ENCODE measurements around the gene ZC3H12D.
A peak's percentile ranks its signal among the peaks of the same experiment; 100 is the strongest.
"Not testable (repeated sequence)": the region's sequence is repeated elsewhere in the genome, so short reads cannot be mapped to it uniquely, and the experiment has no call there.

ZC3H12D gene

DNA sequence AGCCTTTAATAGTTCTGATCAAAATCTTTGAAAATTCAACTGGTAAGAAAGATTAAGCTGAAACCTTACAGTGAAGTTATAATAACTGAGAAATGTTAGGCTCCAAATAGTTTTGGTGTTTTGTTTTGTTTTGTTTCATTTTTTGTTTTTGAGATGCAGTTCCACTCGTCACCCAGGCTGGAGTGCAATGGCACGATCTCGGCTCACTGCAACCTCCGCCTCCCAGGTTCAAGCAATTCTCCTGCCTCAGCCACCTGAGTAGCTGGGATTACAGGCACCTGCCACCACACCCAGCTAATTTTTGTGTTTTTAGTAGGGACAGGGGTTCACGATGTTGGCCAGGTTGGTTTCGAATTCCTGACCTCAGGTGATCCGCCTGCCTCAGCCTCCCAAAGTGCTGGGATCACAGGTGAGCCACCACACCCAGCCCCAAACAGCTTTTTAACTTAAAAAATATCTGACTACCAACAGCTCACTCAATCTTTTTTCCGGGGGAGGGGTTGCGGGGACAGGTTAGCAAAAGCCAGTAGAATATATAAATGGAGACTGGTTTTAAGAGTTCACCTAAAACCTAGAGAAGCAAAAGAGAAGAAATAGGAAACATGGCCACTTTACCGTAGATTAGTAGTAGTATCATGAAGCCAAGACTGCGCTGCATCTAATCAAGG lies 10.7 kb upstream of the ZC3H12D start:
- H3K9me3 Mint-ChIP-seq; H3K27me3 Mint-ChIP-seq; ATAC-seq (replicated peaks); DNase-seq: not testable (repeated sequence)
- Mint-ChIP-seq H3K4me3 (peak overlapping the region in 1 of 2 donors; percentile 55), H3K4me1 (peaks cover 41 to 65% of the 10 kb centered on the region in 2 donors), H3K36me3 (peaks cover 8 to 20% of the 10 kb centered on the region in 2 donors), H3K27ac (peak overlapping the region; percentile 85)

DNA sequence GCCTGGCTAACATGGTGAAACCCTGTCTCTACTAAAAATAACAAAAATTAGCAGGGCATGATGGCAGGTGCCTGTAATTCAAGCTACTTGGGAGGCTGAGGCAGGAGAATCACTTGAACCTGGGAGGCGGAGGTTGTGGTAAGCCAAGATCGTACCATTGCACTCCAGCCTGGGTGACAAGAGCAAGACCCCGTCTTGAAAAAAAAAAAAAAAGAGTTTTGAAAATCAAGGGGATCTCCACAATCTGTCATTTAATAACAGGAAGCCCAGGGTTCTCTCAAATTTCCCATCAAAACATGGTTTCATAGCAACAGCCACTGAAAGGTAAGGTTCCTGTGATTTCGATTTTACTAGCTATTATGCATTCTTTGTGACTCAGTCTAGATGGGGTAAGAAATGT lies 10.0 kb upstream of the ZC3H12D start:
- DNase-seq = not testable (repeated sequence)

DNA sequence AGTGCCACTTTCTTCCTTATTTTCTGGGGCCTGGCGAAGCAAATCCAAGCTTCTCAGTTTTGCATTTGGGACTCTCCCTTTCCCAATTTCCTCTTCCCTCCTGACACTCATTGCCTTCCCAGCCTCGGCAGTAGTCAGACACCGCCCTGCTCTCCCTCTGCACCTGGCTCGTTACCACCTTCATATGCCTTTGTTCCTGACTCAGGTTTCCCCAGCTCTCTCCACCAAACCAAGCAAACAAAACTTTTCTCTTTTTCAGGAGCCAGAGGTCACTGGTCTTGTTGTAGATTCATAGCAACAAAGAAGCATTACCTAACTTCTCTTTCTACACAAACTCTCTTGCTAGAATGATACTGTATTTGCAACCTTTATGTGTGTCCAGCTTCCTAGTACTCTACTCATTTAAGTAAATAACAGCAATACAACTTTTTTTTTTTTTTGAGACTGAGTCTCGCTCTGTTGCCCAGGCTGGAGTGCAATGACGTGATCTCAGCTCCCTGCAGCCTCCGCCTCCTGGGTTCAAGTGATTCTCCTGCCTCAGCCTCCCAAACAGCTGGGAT lies 9.0 kb upstream of the ZC3H12D start:
- Mint-ChIP-seq H3K27me3 (no peaks in the 10 kb centered on the region), H3K9me3 (no peaks in the 10 kb centered on the region), H3K36me3 (peaks cover 6 to 17% of the 10 kb centered on the region in 2 donors), H3K4me1 (peaks cover 48 to 73% of the 10 kb centered on the region in 2 donors), H3K27ac (peak overlapping the region; percentile 85), H3K4me3 (no peak overlapping the region)
- ATAC-seq (replicated peaks) = peak in 1 of 2 donors; percentile 19
- DNase-seq = no peak

More for the DNA sequence above, 10.0 kb upstream of the ZC3H12D start:
- H3K27me3 Mint-ChIP-seq, H3K9me3 Mint-ChIP-seq: not testable (repeated sequence)
- peaks cover 6 to 18% of the 10 kb centered on the region in 2 donors for H3K36me3 Mint-ChIP-seq
- H3K27ac Mint-ChIP-seq = peak overlapping the region; percentile 85
- H3K4me3 Mint-ChIP-seq = peak overlapping the region; percentile 51 to 55
- ATAC-seq (replicated peaks) = peak; percentile 92
- H3K4me1 Mint-ChIP-seq = peaks cover 44 to 65% of the 10 kb centered on the region in 2 donors

DNA sequence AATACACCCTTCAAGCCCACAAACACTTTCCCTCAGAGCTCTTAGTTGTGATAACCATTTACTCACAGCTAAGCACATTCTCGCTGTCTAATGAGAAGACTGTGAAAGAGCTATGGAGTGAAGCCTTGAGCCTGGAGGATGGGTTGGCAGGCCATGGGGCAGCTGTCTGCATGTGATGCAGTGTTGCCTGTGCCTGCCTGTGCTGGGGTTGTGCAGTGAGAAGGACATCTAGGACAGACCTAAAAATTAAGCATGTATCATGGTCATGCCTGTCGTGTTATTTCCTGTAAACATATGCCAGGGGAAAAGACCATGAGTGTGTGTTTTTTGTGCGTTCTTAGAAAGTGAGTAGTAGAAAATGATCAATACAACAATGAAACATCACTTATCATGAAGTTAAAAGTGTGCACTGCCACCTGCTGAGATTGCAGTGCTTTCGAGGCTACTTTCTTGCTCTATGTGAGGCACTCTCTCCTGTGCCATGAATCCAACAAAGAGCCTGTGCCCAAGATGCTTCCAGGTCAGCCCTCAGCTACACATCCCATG lies 8.1 kb upstream of the ZC3H12D start:
- Mint-ChIP-seq H3K4me1 (peaks cover 52 to 83% of the 10 kb centered on the region in 2 donors), H3K27me3 (no peaks in the 10 kb centered on the region), H3K36me3 (peaks cover 6 to 15% of the 10 kb centered on the region in 2 donors), H3K27ac (peak overlapping the region; percentile 47), H3K4me3 (no peak overlapping the region), H3K9me3 (no peaks in the 10 kb centered on the region)
- no peak for DNase-seq
- ATAC-seq (replicated peaks) = no peak

DNA sequence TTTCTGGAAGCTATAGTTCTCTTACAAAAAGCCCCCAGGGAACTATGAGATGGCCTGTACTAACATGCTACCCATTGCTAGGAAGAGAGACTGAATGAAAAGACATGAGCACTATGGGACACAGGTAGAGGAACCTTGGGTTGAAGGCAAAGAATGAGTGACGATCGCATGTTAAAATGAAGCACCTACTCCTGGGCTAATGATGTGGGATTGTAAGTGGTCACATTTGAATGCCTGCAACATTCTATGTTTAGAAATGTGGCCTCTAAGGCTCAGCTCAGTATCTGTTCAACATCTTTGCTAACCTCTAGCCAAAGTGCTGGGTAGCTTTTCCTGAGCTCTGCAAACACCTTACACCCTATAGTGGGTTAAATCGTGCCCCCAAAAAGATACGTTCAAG lies 5.2 kb upstream of the ZC3H12D start:
- Mint-ChIP-seq H3K36me3 (peaks cover 2 to 6% of the 10 kb centered on the region in 2 donors), H3K4me3 (no peak overlapping the region), H3K27ac (no peak overlapping the region), H3K9me3 (no peaks in the 10 kb centered on the region), H3K4me1 (peaks cover 51 to 77% of the 10 kb centered on the region in 2 donors), H3K27me3 (no peaks in the 10 kb centered on the region)
- no peak for ATAC-seq (replicated peaks)
- no peak for DNase-seq

DNA sequence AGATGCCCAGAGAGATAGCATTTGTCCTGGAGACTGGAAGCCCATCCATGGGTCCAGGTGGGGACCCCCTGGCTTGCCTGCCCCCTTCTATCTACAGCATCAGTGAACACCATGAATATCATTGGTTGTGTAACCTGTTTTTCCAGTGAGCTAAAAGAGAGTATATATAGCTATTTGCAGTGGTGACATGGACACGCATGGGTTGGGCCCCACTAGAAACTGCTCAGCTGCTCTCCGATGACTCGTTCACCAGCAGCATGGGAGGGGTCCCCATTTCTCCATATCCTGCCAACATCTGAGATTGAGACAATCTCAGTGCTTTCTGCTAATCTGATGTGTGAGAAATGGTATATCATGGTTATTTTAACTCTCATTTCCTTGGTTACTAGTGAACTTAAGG lies 4.0 kb upstream of the ZC3H12D start:
- peak overlapping the region in 1 of 2 donors; percentile 47 for H3K4me3 Mint-ChIP-seq
- DNase-seq = no peak
- H3K27me3 Mint-ChIP-seq = no peaks in the 10 kb centered on the region
- H3K4me1 Mint-ChIP-seq = peaks cover 45 to 75% of the 10 kb centered on the region in 2 donors
- peak in 1 of 2 donors; percentile 39 for ATAC-seq (replicated peaks)
- peak overlapping the region; percentile 87 for H3K27ac Mint-ChIP-seq
- H3K9me3 Mint-ChIP-seq = no peaks in the 10 kb centered on the region
- peaks cover 3 to 7% of the 10 kb centered on the region in 2 donors for H3K36me3 Mint-ChIP-seq

DNA sequence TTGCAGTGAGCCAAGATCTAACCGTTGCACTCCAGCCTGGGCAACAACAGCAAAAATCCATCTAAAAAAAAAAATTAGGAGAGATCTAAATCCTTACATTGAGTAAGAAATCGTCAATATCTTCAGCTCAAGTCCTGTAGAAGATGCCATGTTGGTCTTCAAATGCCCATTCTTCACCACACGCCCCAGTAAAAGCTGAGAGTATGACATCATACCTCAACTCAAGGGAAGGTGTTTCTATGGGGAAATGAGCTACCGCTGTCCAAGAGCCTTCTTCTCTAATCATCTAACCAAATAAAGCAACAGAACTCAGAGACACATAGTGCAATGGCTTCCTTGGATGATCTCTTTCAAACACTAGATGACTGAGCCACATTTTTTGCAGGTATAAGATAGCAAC lies 2.5 kb upstream of the ZC3H12D start:
- H3K27ac Mint-ChIP-seq = peak overlapping the region; percentile 56
- no peak overlapping the region for H3K4me3 Mint-ChIP-seq
- H3K36me3 Mint-ChIP-seq = peaks cover 3 to 4% of the 10 kb centered on the region in 2 donors
- ATAC-seq (replicated peaks) = no peak
- H3K9me3 Mint-ChIP-seq = no peaks in the 10 kb centered on the region
- no peaks in the 10 kb centered on the region for H3K27me3 Mint-ChIP-seq
- peaks cover 48 to 77% of the 10 kb centered on the region in 2 donors for H3K4me1 Mint-ChIP-seq
- no peak for DNase-seq

DNA sequence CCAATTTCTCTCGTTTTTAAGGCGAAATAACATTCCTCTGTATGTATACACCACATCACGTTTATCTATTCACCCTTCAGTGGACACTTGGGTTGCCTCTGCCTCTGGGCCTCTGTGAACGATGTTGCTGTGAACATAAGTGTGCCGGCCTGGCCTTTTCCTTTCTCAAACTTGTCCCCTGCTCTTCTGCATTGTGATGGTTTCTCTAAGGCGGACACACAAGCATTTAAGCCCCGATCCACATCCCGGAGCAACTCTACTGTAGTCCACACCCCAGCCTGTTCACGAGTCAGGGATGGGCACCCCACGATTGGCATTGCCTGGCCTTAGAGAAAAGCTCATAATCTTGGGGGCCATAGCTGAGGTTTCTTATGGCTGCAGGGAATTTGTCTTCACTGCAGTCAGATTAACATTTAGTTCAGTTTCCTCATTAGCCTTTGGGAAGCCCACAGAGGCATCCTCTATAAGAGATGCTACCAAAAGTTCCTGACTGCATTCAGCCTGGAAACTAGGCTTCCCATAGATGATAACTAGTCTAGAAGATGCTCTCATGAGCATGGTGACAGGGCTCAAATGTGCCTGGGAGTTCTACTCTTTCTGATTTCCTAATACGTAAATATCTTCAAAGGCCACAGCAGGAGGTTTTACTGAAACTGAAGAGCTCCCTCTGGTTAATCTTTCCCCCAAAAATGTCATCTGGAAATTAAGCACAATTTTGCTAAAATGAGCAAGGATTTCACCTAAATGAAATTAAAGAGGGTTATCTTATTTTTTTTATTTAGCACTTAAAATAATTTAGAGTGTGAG lies 762 bp downstream of the ZC3H12D start:
- peaks cover 58 to 91% of the 10 kb centered on the region in 2 donors for H3K4me1 Mint-ChIP-seq
- H3K36me3 Mint-ChIP-seq = peaks cover 14 to 16% of the 10 kb centered on the region in 2 donors
- H3K27ac Mint-ChIP-seq = peak overlapping the region; percentile 98
- no peaks in the 10 kb centered on the region for H3K27me3 Mint-ChIP-seq
- ATAC-seq (replicated peaks) (no peak), DNase-seq (no peak)
- H3K9me3 Mint-ChIP-seq = peaks cover 0 to 3% of the 10 kb centered on the region in 2 donors
- H3K4me3 Mint-ChIP-seq = peak overlapping the region; percentile 91

DNA sequence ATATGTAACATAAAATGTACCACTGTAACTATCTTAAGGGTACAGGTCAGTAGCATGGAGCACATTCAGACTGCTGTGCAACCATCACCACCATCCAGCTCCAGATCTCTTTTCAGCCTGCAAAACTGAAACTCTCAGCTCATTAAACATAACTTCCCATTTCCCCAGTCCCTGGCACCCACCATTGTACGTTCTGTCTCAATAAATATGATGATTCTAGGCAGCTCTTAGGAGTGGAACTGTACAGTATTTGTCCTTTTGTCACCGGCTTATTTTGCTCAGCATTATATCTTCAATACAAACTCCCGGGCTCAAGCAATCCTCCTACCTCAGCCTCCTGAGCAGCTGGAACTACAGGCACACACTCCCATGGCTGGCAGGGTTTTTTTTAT lies 1.5 kb downstream of the ZC3H12D start:
- DNase-seq (no peak), ATAC-seq (replicated peaks) (peak; percentile 8 to 14)
- Mint-ChIP-seq H3K36me3 (peaks cover 20 to 21% of the 10 kb centered on the region in 2 donors), H3K4me1 (peaks cover 57 to 91% of the 10 kb centered on the region in 2 donors), H3K9me3 (peaks cover 0 to 3% of the 10 kb centered on the region in 2 donors), H3K27me3 (no peaks in the 10 kb centered on the region), H3K27ac (peak overlapping the region; percentile 98), H3K4me3 (peak overlapping the region; percentile 91)

DNA sequence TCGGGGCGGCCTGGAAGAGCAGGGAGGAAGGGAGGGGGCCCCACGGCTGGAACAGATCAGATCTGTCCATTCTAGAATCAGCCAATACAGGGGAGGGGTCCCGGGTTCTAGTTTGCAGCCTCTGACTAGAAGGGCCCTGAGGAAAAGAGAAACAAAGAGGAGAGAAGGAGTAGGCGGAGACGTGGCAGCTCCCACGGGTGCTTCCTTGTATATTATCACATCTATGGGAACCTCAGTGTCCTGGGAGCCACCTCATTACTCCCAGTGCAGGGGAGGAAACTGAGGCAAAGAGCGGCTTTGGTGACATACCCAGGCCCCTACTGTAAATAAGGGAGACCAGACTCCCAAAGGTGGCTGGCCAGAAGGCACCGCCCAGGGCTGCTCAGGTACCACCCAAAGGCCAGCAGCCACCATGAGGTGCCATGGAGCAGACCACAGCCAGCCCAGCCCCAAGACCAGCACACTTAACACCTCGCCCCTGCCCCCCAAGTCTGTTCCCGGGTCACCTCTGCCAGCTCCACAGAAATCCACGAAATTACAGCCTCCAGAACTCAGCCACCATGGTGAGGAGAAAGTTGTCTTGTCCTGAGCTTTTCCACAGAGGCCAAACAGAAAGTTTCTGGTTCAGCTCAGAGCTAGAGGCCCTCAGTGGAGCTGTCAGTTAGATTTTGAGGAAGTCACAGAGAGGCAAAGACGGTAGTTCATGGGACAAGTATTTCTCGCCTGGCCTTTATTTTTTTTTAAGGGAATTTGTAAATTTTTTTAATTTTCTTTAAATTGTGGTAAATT lies 2.1 kb downstream of the ZC3H12D start:
- peaks cover 20 to 21% of the 10 kb centered on the region in 2 donors for H3K36me3 Mint-ChIP-seq

DNA sequence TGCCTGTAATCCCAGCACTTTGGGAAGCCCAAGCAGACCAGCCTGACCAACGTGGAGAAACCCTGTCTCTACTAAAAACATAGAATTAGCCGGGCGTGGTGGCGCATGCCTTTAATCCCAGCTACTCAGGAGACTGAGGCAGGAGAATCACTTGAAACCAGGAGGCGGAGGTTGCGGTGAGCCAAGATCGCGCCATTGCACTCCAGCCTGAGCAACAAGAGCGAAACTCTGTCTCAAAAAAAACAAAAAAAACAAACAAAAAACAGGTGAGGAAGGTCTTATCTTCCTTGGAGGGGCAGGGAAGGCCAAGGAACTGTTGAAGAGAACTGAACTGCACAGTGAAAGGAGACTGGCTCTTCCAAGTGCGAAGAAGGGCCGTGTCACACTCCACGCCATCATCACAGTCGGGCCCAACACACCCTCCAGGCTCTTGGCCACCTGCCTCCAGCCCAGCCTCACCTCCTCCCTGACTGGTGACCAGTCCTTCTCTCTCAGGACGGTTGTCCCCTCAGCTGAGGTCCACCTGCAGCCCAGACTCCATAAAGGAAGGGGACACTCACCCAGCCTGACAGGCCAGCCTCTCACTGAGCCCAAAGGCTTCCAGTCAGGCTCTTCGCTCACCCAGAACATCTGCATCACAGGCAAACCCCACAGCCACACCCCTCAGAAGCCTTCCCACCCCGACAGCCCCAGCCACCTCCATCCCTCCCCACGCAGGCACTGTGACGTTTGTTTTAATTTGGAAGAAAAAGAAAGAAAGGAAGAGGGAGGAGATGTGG lies 4.1 kb downstream of the ZC3H12D start:
- DNase-seq (no peak), ATAC-seq (replicated peaks) (peak in 1 of 2 donors; percentile 24)
- peaks cover 0 to 3% of the 10 kb centered on the region in 2 donors for H3K9me3 Mint-ChIP-seq
- peaks cover 27 to 29% of the 10 kb centered on the region in 2 donors for H3K36me3 Mint-ChIP-seq
- peaks cover 64 to 93% of the 10 kb centered on the region in 2 donors for H3K4me1 Mint-ChIP-seq
- peak overlapping the region; percentile 91 for H3K4me3 Mint-ChIP-seq
- no peaks in the 10 kb centered on the region for H3K27me3 Mint-ChIP-seq
- H3K27ac Mint-ChIP-seq = peak overlapping the region; percentile 99

More for the DNA sequence above, 2.1 kb downstream of the ZC3H12D start:
- no peak for DNase-seq
- peak overlapping the region; percentile 91 for H3K4me3 Mint-ChIP-seq
- H3K4me1 Mint-ChIP-seq = peaks cover 57 to 88% of the 10 kb centered on the region in 2 donors
- peaks cover 0 to 3% of the 10 kb centered on the region in 2 donors for H3K9me3 Mint-ChIP-seq
- ATAC-seq (replicated peaks) = peak in 1 of 2 donors; percentile 20
- H3K27me3 Mint-ChIP-seq = no peaks in the 10 kb centered on the region
- H3K27ac Mint-ChIP-seq = peak overlapping the region; percentile 99

DNA sequence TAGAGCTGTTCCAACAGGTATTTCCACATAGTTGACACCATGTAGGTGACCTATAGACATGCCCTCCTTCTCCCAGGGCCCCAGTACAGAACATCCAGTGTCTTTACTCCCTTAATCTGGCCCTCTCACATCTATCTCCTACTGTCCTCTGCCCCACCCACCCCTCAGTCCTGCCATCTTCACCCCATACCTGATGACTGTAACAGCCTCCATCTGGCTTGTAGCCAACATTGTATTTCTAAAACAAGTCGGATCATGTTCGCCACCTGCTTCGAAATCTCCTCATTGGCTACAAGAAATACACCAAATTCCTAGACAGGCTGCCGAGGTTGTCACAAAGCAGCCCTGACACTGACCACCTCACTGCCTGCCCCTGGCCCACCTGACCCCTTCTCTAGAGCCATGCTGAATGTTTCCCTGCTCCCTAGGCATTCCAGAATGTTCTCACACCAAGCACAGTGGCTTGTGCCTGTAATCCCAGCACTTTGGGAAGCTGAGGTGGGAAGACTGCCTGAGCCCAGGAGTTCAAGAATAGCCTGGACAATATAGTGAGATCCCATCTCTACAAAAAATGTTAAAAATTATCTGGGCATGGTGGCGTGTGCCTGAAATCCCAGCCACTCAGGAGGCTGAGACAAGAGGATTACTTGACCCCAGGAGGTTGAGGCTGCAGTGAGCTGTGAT lies 6.0 kb downstream of the ZC3H12D start:
- Mint-ChIP-seq H3K27me3 (no peaks in the 10 kb centered on the region), H3K27ac (peak overlapping the region; percentile 77), H3K4me1 (peaks cover 65 to 95% of the 10 kb centered on the region in 2 donors), H3K9me3 (peaks cover 0 to 3% of the 10 kb centered on the region in 2 donors), H3K4me3 (peak overlapping the region in 1 of 2 donors; percentile 43), H3K36me3 (peaks cover 28 to 32% of the 10 kb centered on the region in 2 donors)
- DNase-seq (no peak), ATAC-seq (replicated peaks) (no peak)

All from stimulated activated naive B cell treated with anti-CD40 and anti-IgM and Interleukin-4, amounts not matched to agents 10 μg/mL and 1 μg/mL and 100 μg/mL, for 72 hours (primary cell).